Large intestine (tissue), 3 donors: ENCODE results near the gene GATA6. TPM values are rescaled to one million over a fixed set of nuclear protein-coding genes. Genes with fewer than 3 reads are reported as not detected.
"Not testable (repeated sequence)": the region's sequence is repeated elsewhere in the genome, so short reads cannot be mapped to it uniquely, and the experiment has no call there.

Experiments
- DNase-seq, 2 donors: peaks; one replicate each; pipeline versions ENCODE4 v3.0.0 to v3.0.0-alpha.2; 2013
- H3K27ac ChIP-seq: one replicate; pipeline ENCODE4 v1.5.1; 2013; ENCODE audit warnings: low read length
- H3K27me3 ChIP-seq: 2 replicates; pipeline ENCODE4 v1.6.1; 2013; ENCODE audit warnings: low read length; ENCODE audit not compliant: control insufficient read depth, insufficient read depth
- H3K36me3 ChIP-seq: 2 replicates; pipeline ENCODE4 v1.6.1; 2013; ENCODE audit warnings: low read length; ENCODE audit not compliant: control insufficient read depth, insufficient read depth
- H3K4me1 ChIP-seq: one replicate; pipeline ENCODE4 v1.6.1; 2013; ENCODE audit warnings: low read length; ENCODE audit not compliant: control insufficient read depth, insufficient read depth
- H3K4me3 ChIP-seq: one replicate; pipeline ENCODE4 v1.5.1; 2013; ENCODE audit warnings: low read length
- H3K9me3 ChIP-seq: one replicate; pipeline ENCODE4 v1.6.1; 2013; ENCODE audit warnings: mild to moderate bottlenecking, low read depth, low read length, moderate library complexity; ENCODE audit not compliant: control insufficient read depth
- WGBS: methylation state at CpG from one replicate; pipeline ENCODE4 v1.1.5; 2013; ENCODE audit warnings: low lambda C conversion rate; ENCODE audit not compliant: insufficient coverage; 5-methylcytosine and 5-hydroxymethylcytosine counted together
- polyA plus RNA-seq: library from polyadenylated mRNA; unstranded; fragments of 120-200 nt; gene quantifications from one replicate; pipeline ENCODE4 v1.2.1, GENCODE V29; 2013

The GATA6 gene
- polyA plus RNA-seq, 1 donor = 85.1 TPM

DNA sequence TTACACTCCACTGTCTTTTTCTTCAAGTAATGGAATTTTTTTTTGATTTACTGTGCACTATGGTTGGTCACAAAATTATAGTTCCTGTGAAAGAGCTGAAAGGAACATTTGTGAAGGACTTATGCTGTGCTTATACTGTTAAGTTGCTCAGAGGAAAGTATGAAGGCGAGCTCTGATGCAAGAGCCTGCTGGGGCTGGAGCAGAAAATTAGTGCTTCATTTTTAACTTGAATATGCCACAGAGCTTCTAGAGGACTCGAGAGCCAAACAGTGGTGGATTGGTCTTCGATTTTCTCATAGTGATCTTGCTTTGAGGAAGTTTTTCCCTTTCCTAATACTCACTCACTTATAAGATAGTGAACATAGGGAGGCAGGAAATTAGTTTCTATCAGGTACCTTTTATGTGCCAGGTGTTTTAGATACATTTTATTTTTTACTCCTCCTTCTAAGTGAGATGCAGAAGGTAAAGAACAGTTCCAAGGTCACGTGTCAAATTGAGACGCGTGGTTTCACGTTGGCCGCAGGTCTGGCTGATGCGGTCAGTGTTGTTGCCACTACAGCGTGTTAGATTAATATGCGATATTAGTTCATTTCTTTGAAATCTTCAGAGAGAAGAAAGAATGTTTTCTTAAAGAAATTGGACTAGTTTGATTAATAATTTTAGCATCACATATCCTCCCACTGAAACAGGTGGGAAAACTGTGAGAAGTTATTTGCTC is 20.2 kb downstream of the GATA6 start:
- Histone ChIP-seq H3K9me3 (no peaks in the 10 kb centered on the region), H3K27me3 (no peaks in the 10 kb centered on the region), H3K27ac (peak overlapping the region; percentile 85), H3K4me1 (peaks cover 86% of the 10 kb centered on the region), H3K36me3 (peaks cover 43% of the 10 kb centered on the region), H3K4me3 (no peak overlapping the region)
- DNase-seq = peak in 1 of 2 donors; percentile 55
- WGBS = no CpG with 5 or more reads among the region's 11 CpGs

DNA sequence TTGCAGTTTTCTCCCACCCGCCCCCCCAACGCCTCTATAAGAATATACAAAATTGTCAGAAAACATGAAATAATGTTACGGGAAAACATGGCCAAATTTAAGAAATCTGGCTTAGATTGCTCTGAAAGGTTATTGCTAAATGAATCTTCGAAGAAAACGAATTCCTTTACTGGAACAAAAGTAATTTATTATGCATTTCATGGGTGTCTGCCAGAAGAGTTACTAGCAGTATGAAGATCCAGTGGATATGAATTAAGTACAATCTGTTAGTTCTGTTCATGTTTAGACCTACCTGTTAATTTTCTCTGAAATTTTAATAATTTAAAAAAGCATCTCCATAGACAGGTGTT is 21.9 kb downstream of the GATA6 start:
- no peaks in the 10 kb centered on the region for H3K9me3 ChIP-seq
- no peaks in the 10 kb centered on the region for H3K27me3 ChIP-seq
- H3K4me3 ChIP-seq = no peak overlapping the region
- peaks cover 35% of the 10 kb centered on the region for H3K36me3 ChIP-seq
- no peak for DNase-seq
- H3K4me1 ChIP-seq = peaks cover 81% of the 10 kb centered on the region
- H3K27ac ChIP-seq = peak overlapping the region; percentile 85
- 100% methylated on average over 1 of the region's 5 CpGs for WGBS

DNA sequence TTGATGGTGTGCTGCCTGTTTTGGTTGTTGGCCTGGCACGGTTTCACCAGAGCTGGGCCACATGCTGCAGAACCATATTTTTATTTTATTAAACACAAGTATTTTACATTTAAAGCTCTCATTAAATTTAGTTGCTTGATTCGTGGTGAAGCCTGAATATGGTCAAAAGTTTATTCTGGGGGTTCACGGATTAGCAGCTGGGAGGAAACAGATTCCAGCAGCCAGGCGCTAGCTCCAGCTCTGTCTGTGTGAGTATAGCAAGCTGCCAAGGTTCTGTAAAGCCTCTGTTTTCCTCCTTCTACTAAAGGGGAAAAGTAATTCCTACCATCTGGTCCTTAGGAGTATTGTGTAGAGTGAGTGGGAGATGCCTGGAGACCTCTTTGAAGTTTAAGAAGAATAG is 22.5 kb downstream of the GATA6 start:
- Histone ChIP-seq H3K27me3 (no peaks in the 10 kb centered on the region), H3K4me1 (peaks cover 75% of the 10 kb centered on the region), H3K4me3 (no peak overlapping the region), H3K36me3 (peaks cover 31% of the 10 kb centered on the region), H3K9me3 (no peaks in the 10 kb centered on the region), H3K27ac (peak overlapping the region; percentile 85)
- no CpG with 5 or more reads among the region's 4 CpGs for WGBS
- peak in 1 of 2 donors; percentile 47 for DNase-seq

DNA sequence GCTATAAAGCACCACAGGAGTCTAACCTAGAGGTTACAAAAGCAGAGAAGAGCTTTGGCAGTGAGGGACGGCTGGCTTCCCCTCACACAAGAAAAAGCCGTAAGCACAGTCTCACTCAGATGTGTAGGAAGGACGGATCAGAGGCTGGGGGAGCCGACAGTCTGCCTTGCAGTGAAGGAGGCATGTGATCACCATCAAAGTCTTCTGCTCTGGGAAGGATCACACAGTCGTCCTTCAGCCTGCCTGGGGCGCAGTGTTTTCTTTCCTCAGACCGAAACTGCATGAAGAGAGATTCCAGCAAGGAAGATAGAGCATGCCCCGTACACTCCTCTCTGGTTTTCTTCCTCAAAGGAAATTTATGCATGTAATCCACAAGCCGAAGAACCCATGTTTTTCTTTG is 24.1 kb downstream of the GATA6 start:
- peaks cover 75% of the 10 kb centered on the region for H3K4me1 ChIP-seq
- H3K27ac ChIP-seq = peak overlapping the region; percentile 85
- WGBS = no CpG with 5 or more reads among the region's 9 CpGs
- no peaks in the 10 kb centered on the region for H3K9me3 ChIP-seq
- no peak overlapping the region for H3K4me3 ChIP-seq
- H3K36me3 ChIP-seq = peaks cover 39% of the 10 kb centered on the region
- no peaks in the 10 kb centered on the region for H3K27me3 ChIP-seq
- DNase-seq = peak in 1 of 2 donors; percentile 88

GRCh38 chr18:22194151-22194598 is 24.8 kb downstream of the GATA6 start:
- peak; percentile 92 to 97 for DNase-seq
- no peaks in the 10 kb centered on the region for H3K9me3 ChIP-seq
- H3K4me3 ChIP-seq = no peak overlapping the region
- H3K27ac ChIP-seq = peak overlapping the region; percentile 85
- no peaks in the 10 kb centered on the region for H3K27me3 ChIP-seq
- WGBS = no CpG with 5 or more reads among the region's 7 CpGs
- peaks cover 33% of the 10 kb centered on the region for H3K36me3 ChIP-seq
- peaks cover 69% of the 10 kb centered on the region for H3K4me1 ChIP-seq

DNA sequence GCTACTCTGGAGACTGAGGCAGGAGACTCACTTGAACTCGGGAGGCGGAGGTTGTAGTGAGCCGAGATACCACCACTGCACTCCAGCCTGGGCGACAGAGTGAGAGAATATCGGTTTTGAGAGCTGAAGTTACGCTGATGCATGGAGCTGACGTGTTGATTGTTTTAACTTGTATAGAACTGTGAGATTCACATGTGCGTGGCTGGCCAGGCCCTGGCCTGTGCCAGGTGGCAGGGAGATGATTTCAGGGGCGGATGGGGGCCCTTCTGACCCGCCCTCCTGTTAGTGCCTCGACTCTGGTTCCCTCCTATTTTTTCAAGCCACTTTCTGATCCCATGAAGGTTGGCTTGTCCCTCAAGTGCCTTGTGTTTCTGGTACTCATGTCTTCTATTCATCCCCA is 25.7 kb downstream of the GATA6 start:
- Histone ChIP-seq H3K27me3 (no peaks in the 10 kb centered on the region), H3K4me1 (peaks cover 61% of the 10 kb centered on the region), H3K36me3 (peaks cover 32% of the 10 kb centered on the region), H3K27ac (peak overlapping the region; percentile 85), H3K9me3 (no peaks in the 10 kb centered on the region), H3K4me3 (no peak overlapping the region)
- no CpG with 5 or more reads among the region's 11 CpGs for WGBS
- no peak for DNase-seq

DNA sequence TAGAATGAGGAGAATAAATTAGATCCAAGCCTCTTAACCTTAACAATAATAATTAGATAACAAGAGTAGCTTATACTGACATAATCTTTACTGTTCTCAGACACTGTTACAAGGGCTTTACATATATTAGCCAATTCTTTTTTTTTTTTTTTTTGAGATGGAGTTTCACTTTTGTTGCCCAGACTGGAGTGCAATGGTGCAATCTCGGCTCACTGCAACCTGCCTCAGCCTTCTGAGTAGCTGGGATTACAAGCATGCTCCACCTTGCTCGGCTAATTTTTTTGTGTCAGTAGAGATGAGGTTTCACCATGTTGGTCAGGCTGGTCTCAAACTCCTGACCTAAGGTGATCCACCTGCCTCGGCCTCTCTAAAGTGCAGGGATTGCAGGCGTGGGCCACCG is 27.6 kb downstream of the GATA6 start:
- peaks cover 52% of the 10 kb centered on the region for H3K4me1 ChIP-seq

DNA sequence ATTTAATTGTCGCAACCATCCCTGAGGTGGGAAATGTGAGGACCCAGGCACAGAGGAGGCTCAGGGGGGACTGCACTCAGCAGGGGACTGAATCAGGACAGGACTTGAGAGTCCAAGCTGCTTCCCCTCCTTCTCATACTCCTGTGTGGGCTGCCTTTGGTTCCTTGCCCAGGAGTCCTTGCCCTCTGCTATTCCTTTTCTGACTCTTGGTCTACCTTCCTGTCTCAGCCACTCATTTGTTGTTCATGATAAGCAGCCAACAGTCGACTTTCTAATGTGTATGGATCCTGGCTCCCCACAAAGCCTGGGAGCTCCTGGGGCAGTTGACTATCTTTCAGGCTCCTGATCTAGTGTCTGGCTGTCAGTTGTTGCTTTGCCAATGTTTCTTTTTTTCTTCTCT is 28.3 kb downstream of the GATA6 start:
- Histone ChIP-seq H3K4me1 (peaks cover 50% of the 10 kb centered on the region), H3K36me3 (peaks cover 47% of the 10 kb centered on the region), H3K27ac (peak overlapping the region; percentile 85), H3K4me3 (no peak overlapping the region), H3K27me3 (no peaks in the 10 kb centered on the region), H3K9me3 (peaks cover 4% of the 10 kb centered on the region)
- no peak for DNase-seq
- no CpG with 5 or more reads among the region's 2 CpGs for WGBS

More for the DNA sequence above, 27.6 kb downstream of the GATA6 start:
- not testable (repeated sequence) for H3K27me3 ChIP-seq, H3K4me3 ChIP-seq, H3K9me3 ChIP-seq
- peak in 1 of 2 donors; percentile 46 for DNase-seq
- Histone ChIP-seq H3K36me3 (peaks cover 42% of the 10 kb centered on the region), H3K27ac (peak overlapping the region; percentile 85)
- WGBS = 100% methylated on average over 1 of the region's 5 CpGs

GRCh38 chr18:22198163-22198562 is 28.8 kb downstream of the GATA6 start:
- DNase-seq = no peak
- H3K27ac ChIP-seq = peak overlapping the region; percentile 85
- 100% methylated on average over 1 of the region's 7 CpGs for WGBS

DNA sequence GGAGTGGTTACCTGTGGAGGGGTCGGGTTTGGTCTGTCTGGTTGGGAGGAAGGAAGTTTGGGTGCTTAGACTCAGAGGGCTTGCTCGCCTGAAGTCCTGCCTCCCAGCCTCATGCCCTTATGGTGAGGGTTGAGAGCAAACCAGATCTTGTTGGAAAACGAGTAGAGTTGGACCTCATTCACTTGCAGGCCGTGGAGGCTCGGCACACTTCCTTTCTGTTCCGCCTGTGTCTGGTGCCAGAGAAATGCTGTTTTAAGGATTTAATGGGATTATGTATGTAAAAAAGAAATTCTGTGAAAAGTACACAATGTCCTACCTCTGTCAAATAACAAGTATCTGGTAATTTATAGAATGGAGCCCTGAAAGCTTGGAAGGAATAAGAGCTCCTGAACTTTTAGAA is 29.6 kb downstream of the GATA6 start:
- no peak overlapping the region for H3K4me3 ChIP-seq
- H3K27ac ChIP-seq = peak overlapping the region; percentile 85
- no peak for DNase-seq
- peaks cover 4% of the 10 kb centered on the region for H3K9me3 ChIP-seq
- H3K36me3 ChIP-seq = peaks cover 57% of the 10 kb centered on the region
- peaks cover 40% of the 10 kb centered on the region for H3K4me1 ChIP-seq
- WGBS = no CpG with 5 or more reads among the region's 6 CpGs
- no peaks in the 10 kb centered on the region for H3K27me3 ChIP-seq

More at GRCh38 chr18:22198163-22198562, 28.8 kb downstream of the GATA6 start:
- Histone ChIP-seq H3K4me3 (no peak overlapping the region), H3K27me3 (no peaks in the 10 kb centered on the region), H3K36me3 (peaks cover 50% of the 10 kb centered on the region), H3K9me3 (peaks cover 4% of the 10 kb centered on the region), H3K4me1 (peaks cover 45% of the 10 kb centered on the region)
